Measurements from ENCODE around the gene JAM3.

DNA sequence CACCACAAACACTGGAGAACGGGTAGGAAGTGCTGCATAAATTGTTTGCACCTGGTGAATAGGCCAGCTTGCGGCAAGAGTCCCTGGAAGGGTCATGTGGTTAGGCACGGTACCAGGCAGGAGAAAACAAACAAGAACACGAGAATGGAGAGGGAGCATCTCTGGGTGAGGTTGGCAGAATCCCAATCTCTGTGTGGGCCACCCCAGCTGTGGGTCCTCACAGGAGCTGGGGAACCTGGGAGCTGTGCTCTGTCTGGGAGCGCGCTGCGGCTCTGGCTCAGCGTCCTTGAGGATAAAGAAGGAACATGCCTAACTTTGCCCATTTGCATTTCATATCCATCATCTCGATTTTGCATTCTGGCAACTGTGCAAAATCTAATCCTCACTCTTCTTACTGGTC is 46.1 kb upstream of the JAM3 start:
- no peak for TF ChIP-seq CTCF (IDR thresholded peaks at IDR 0.05; ENCODE audit: low read depth, low read length, poor library complexity, severe bottlenecking)
- TF ChIP-seq EZH2phosphoT487 (IDR thresholded peaks at IDR 0.05; ENCODE audit: borderline replicate concordance, low read length), result no peak

Data from DOHH2 (cell line).